Endothelial cell of umbilical vein (primary cell): ENCODE data around the gene HPS6. TPM values are rescaled to one million over a fixed set of nuclear protein-coding genes. Genes with fewer than 3 reads are reported as not detected.

Experiments
- BruUV-seq: library from RNA; stranded (reverse); fragments of 400-500 nt; replicated peaks from 2 replicates; lab custom pipeline; 2021; lab: Mats Ljungman, UMichigan
- CTCF ChIA-PET: fragments of 300-600, 350-600 bp; sonication (Branson Sonifier 250); formaldehyde crosslinking; loops from one replicate; lab custom pipeline; 2021; ENCODE audit warnings: antibody characterized with exemption, inconsistent platforms; lab: Charles Lee
- POLR2A ChIA-PET: fragments of 300-600, 350-600 bp; sonication (Branson Sonifier 250); formaldehyde crosslinking; loops from one replicate; lab custom pipeline; 2021; ENCODE audit warnings: antibody characterized with exemption, inconsistent platforms; lab: Charles Lee
- DNase-seq: peaks from one replicate; pipeline ENCODE4 v3.0.0-alpha.2; 2011; ENCODE audit warnings: low read depth, low spot score
- FAIRE-seq: peaks from 2 replicates; lab custom pipeline; 2011; peaks lifted over from hg19 to GRCh38; lab: Jason Lieb, UNC
- H2AFZ ChIP-seq: 2 replicates; pipeline ENCODE4 v1.6.0; 2012; ENCODE audit warnings: low read depth, low read length, control low read depth, inconsistent platforms
- H3K27ac ChIP-seq: 2 replicates; pipeline ENCODE4 v1.5.1; 2011; ENCODE audit warnings: low read depth, mild to moderate bottlenecking, control low read depth, low read length, moderate library complexity; ENCODE audit not compliant: insufficient read depth
- H3K27me3 ChIP-seq, 2 experiments: 2 replicates each; pipeline versions ENCODE4 v1.6.0 to v1.6.1; 2011; ENCODE audit warnings: low read length in 2 of 2, mixed read lengths in 1 of 2; ENCODE audit not compliant: control insufficient read depth in 2 of 2, insufficient read depth in 2 of 2
- H3K36me3 ChIP-seq, 2 experiments: 2 replicates in 1 of 2; 3 replicates in 1 of 2; pipeline ENCODE4 v1.5.1; 2011; ENCODE audit warnings: low read length in 2 of 2, mild to moderate bottlenecking in 1 of 2, moderate library complexity in 1 of 2; ENCODE audit not compliant: control insufficient read depth in 2 of 2, insufficient read depth in 2 of 2; ENCODE audit errors: extremely low read depth in 1 of 2
- H3K4me1 ChIP-seq: 3 replicates; pipeline ENCODE4 v1.5.1; 2011; ENCODE audit warnings: mild to moderate bottlenecking, low read length; ENCODE audit not compliant: control insufficient read depth, insufficient read depth; ENCODE audit errors: extremely low read depth
- H3K4me2 ChIP-seq: 2 replicates; pipeline ENCODE4 v1.6.1; 2011; ENCODE audit warnings: low read length, control low read depth, mixed read lengths; ENCODE audit not compliant: insufficient read depth
- H3K4me3 ChIP-seq, 3 experiments: fragments of 200-600 bp in 1 of 3; sonication (generic), shearing (Covaris generic) in 1 of 3; replicated peaks in 1 of 3; 2 replicates each; pipeline ENCODE4 v1.5.1; 2011 to 2016; ENCODE audit warnings: control low read depth in 3 of 3, low read length in 3 of 3, mild to moderate bottlenecking in 2 of 3, inconsistent platforms in 1 of 3, low read depth in 1 of 3, moderate library complexity in 1 of 3; ENCODE audit not compliant: insufficient read depth in 1 of 3
- H3K79me2 ChIP-seq: 2 replicates; pipeline ENCODE4 v1.6.0; 2012; ENCODE audit warnings: low read length, inconsistent platforms; ENCODE audit not compliant: control insufficient read depth, insufficient read depth
- H3K9ac ChIP-seq: replicated peaks from 2 replicates; pipeline ENCODE3; 2011; ENCODE audit warnings: low read length, control low read depth; ENCODE audit not compliant: insufficient read depth; ENCODE audit errors: extremely low read depth
- H3K9me1 ChIP-seq: replicated peaks from 3 replicates; pipeline ENCODE4 v1.6.0; 2011; ENCODE audit warnings: mild to moderate bottlenecking, low read length; ENCODE audit not compliant: control insufficient read depth, insufficient read depth; ENCODE audit errors: extremely low read depth
- H3K9me3 ChIP-seq: replicated peaks from 2 replicates; pipeline ENCODE4 v1.5.1; 2012; ENCODE audit warnings: low read length, inconsistent platforms; ENCODE audit not compliant: control insufficient read depth, insufficient read depth
- H4K20me1 ChIP-seq: replicated peaks from 2 replicates; pipeline ENCODE3; 2011; ENCODE audit warnings: mild to moderate bottlenecking, low read length; ENCODE audit not compliant: control insufficient read depth, insufficient read depth; ENCODE audit errors: extremely low read depth
- EZH2 ChIP-seq: IDR thresholded peaks from 2 replicates; pipeline ENCODE4 v1.6.1; 2012; ENCODE audit warnings: borderline replicate concordance, low read depth, mild to moderate bottlenecking, moderate library complexity, low read length, inconsistent platforms; ENCODE audit not compliant: severe bottlenecking
- FOS ChIP-seq: IDR thresholded peaks from 2 replicates; pipeline ENCODE4 v1.6.1; 2011; ENCODE audit warnings: mild to moderate bottlenecking, low read length, moderate library complexity, borderline replicate concordance; ENCODE audit not compliant: insufficient read depth
- GATA2 ChIP-seq: IDR thresholded peaks from 2 replicates; pipeline ENCODE4 v1.7.0; 2011; ENCODE audit warnings: low read depth, mild to moderate bottlenecking, moderate library complexity, mixed read lengths, low read length; ENCODE audit not compliant: insufficient read length, insufficient read depth
- JUN ChIP-seq: IDR thresholded peaks from 2 replicates; pipeline ENCODE4 v1.6.1; 2011; ENCODE audit warnings: borderline replicate concordance, low read depth; ENCODE audit not compliant: insufficient read length, insufficient read depth
- MYC ChIP-seq: IDR thresholded peaks from one replicate; pipeline ENCODE4 v1.6.1; 2011; ENCODE audit warnings: mild to moderate bottlenecking, low read depth, low read length
- POLR2A ChIP-seq: IDR thresholded peaks from 2 replicates; pipeline ENCODE4 v1.6.1; 2012; ENCODE audit warnings: low read depth, mild to moderate bottlenecking, control low read depth, low read length
- POLR2AphosphoS5 ChIP-seq: IDR thresholded peaks from 2 replicates; pipeline ENCODE4 v1.6.1; 2012; ENCODE audit warnings: low read depth, mild to moderate bottlenecking, control low read depth, low read length, moderate library complexity; ENCODE audit not compliant: insufficient read depth
- dilution Hi-C: fragments of 300-500 bp; cut with MboI; formaldehyde crosslinking; loops from one replicate; pipeline ENCODE4 v1.15.0; 2019; ENCODE audit warnings: low sequenced_read_pairs; ENCODE audit not compliant: extremely low pct_ligation_motif_present
- intact Hi-C: fragments of 100-400 bp; cut with micrococcal nuclease; formaldehyde crosslinking; loops from one replicate; pipeline ENCODE4 v1.10.0; 2022
- polyA plus RNA-seq, 4 experiments: library from polyadenylated mRNA; depleted of rRNA in 3 of 4; stranded (reverse) in 3 of 4; unstranded in 1 of 4; fragments of >200 nt; gene quantifications; 2 replicates each; pipeline versions ENCODE4 v1.2.1 to v1.2.3, GENCODE V29; 2011 to 2012; ENCODE audit warnings: missing spikeins in 1 of 4
- total RNA-seq: library from RNA; stranded (reverse); gene quantifications from 2 replicates; pipeline ENCODE4 v1.2.3, GENCODE V29; 2021
- TF ChIP-seq, protein P1 (sequence below): IDR thresholded peaks from 2 replicates; pipeline ENCODE4 v1.6.1; 2011; ENCODE audit not compliant: insufficient read depth, insufficient read length
- TF ChIP-seq, protein P2 (sequence below), 2 donors: IDR thresholded peaks; 1 replicate in 1 of 2; 2 replicates in 1 of 2; pipeline ENCODE4 v1.5.1; 2011; ENCODE audit warnings: low read length in 2 of 2, mild to moderate bottlenecking in 2 of 2, moderate library complexity in 2 of 2, control low read depth in 1 of 2, inconsistent platforms in 1 of 2, low read depth in 1 of 2; ENCODE audit not compliant: insufficient read depth in 1 of 2; ENCODE audit errors: extremely low read depth in 1 of 2

HPS6 gene
- total and polyA plus RNA-seq, 2 donors (not counting 3 experiments of a cell fraction or from before 2014, with no cell fraction given): 9.3 to 18.5 TPM

DNA sequence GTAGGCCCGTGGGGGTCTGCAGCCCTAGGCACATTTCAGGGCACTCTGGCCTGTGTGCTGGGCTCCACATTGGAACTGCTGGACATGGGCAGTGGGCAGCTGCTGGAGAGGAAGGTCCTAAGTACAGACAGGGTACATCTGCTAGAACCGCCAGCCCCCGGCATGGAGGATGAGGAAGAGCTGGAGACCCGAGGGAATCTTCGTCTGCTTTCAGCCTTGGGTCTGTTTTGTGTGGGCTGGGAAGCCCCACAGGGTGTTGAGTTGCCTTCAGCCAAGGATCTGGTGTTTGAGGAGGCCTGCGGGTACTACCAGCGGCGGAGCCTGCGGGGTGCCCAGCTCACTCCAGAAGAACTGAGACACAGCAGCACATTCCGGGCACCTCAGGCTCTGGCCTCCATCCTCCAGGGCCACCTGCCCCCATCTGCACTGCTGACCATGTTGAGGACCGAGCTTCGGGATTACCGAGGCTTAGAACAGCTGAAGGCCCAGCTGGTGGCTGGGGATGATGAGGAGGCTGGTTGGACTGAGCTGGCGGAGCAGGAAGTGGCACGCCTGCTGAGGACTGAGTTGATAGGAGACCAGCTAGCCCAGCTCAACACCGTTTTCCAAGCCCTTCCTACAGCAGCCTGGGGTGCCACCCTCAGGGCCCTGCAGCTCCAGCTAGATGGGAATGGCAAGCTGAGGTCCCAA lies 1.4 kb downstream of the HPS6 start:
- POLR2A ChIA-PET: no interaction called here
- Histone ChIP-seq H4K20me1 (no peaks in the 10 kb centered on the region), H3K79me2 (peaks cover 30% of the 10 kb centered on the region), H3K9ac (peak overlapping the region; percentile 70), H3K36me3 (no peaks in the 10 kb centered on the region), H3K9me3 (no peaks in the 10 kb centered on the region), H3K4me2 (peak overlapping the region; percentile 60), H3K27ac (no peak overlapping the region), H3K4me1 (peaks cover 14% of the 10 kb centered on the region), H3K27me3 (no peaks in the 10 kb centered on the region), H3K4me3 (peak overlapping the region in 1 of 3 experiments; percentile 42), H3K9me1 (no peaks in the 10 kb centered on the region), H2AFZ (no peak overlapping the region)
- DNase-seq (no peak), FAIRE-seq (no peak)
- CTCF ChIA-PET: interaction anchor here (0.9 to 4.4 kb wide), 8 partner anchors 14 to 230 kb away, joined by 3 to 45 read pairs (median 4); no protein-coding TSS in a partner anchor
- dilution Hi-C loops (no loop called here), intact Hi-C loops (no loop called here)
- TSS peak; percentile 38 for BruUV-seq
- TF ChIP-seq EZH2 (no peak), POLR2AphosphoS5 (no peak), POLR2A (no peak), GATA2 (no peak), JUN (no peak), MYC (no peak), FOS (no peak)
- TF ChIP-seq, protein P1, sequence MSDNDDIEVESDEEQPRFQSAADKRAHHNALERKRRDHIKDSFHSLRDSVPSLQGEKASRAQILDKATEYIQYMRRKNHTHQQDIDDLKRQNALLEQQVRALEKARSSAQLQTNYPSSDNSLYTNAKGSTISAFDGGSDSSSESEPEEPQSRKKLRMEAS: no peak
- TF ChIP-seq, protein P2, sequence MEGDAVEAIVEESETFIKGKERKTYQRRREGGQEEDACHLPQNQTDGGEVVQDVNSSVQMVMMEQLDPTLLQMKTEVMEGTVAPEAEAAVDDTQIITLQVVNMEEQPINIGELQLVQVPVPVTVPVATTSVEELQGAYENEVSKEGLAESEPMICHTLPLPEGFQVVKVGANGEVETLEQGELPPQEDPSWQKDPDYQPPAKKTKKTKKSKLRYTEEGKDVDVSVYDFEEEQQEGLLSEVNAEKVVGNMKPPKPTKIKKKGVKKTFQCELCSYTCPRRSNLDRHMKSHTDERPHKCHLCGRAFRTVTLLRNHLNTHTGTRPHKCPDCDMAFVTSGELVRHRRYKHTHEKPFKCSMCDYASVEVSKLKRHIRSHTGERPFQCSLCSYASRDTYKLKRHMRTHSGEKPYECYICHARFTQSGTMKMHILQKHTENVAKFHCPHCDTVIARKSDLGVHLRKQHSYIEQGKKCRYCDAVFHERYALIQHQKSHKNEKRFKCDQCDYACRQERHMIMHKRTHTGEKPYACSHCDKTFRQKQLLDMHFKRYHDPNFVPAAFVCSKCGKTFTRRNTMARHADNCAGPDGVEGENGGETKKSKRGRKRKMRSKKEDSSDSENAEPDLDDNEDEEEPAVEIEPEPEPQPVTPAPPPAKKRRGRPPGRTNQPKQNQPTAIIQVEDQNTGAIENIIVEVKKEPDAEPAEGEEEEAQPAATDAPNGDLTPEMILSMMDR (IDR thresholded peaks at IDR 0.05; ENCODE audit: extremely low read depth in 1 of 2, insufficient read depth in 1 of 2, low read depth in 1 of 2, low read length in 2 of 2): no peak
